B cell (primary cell): ENCODE data around the gene PACRG.

Experiments
- CTCF ChIP-seq: fragments of 200-600 bp; IDR thresholded peaks from one replicate; pipeline ENCODE4 v1.8.0; 2022; ENCODE audit warnings: antibody characterized with exemption, mild to moderate bottlenecking
- EZH2 ChIP-seq: IDR thresholded peaks from 2 replicates; pipeline ENCODE4 v1.6.1; 2012; ENCODE audit warnings: borderline replicate concordance, low read depth, mild to moderate bottlenecking, moderate library complexity, low read length; ENCODE audit not compliant: insufficient read depth, poor library complexity, severe bottlenecking

DNA sequence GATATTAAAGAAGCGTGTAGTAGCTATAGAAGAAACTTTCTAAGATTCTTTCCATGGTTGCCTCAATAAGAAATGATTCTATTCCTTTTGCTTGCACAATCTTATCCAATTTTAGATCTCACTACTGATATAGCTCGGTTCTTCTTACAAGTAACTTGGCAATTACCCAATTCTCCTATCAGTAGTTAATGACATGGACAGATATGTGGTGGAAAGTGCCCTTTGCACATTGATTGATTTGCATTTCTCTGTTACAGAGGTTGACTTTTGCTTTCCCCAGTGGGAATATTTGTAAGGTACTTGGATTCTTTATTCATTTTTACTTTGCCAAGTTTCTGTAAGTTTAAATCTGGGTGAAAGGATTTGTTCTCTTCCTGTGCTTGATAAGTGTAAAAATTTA is 593.0 kb downstream of the PACRG start:
- TF ChIP-seq CTCF (no peak), EZH2 (no peak)
